SK-N-SH treated with all-trans-retinoic acid at 6 μM for 48 hours (cell line): ENCODE measurements around the gene OPHN1.

ENCODE experiments used
- ARNTL ChIP-seq: fragments of 450-650 bp; formaldehyde crosslinking; IDR thresholded peaks from 2 replicates; pipeline ENCODE4 v1.5.0; 2020; ENCODE audit warnings: low read depth, mild to moderate bottlenecking, moderate library complexity, borderline replicate concordance
- ESRRG ChIP-seq: fragments of 250-450 bp; sonication (Bioruptor Pico); IDR thresholded peaks from 2 replicates; pipeline ENCODE4 v1.6.1; 2021; ENCODE audit warnings: mild to moderate bottlenecking
- TF ChIP-seq, protein P1 (sequence below): fragments of 250-450 bp; sonication (Bioruptor Pico); IDR thresholded peaks from 2 replicates; pipeline ENCODE4 v1.8.0; 2020; ENCODE audit warnings: mild to moderate bottlenecking, moderate library complexity, borderline replicate concordance
- TF ChIP-seq, protein P2 (sequence below): fragments of 250-450 bp; sonication (Bioruptor Pico); IDR thresholded peaks from 2 replicates; pipeline ENCODE4 v1.5.1; 2020; ENCODE audit warnings: low read depth, mild to moderate bottlenecking, moderate library complexity

DNA sequence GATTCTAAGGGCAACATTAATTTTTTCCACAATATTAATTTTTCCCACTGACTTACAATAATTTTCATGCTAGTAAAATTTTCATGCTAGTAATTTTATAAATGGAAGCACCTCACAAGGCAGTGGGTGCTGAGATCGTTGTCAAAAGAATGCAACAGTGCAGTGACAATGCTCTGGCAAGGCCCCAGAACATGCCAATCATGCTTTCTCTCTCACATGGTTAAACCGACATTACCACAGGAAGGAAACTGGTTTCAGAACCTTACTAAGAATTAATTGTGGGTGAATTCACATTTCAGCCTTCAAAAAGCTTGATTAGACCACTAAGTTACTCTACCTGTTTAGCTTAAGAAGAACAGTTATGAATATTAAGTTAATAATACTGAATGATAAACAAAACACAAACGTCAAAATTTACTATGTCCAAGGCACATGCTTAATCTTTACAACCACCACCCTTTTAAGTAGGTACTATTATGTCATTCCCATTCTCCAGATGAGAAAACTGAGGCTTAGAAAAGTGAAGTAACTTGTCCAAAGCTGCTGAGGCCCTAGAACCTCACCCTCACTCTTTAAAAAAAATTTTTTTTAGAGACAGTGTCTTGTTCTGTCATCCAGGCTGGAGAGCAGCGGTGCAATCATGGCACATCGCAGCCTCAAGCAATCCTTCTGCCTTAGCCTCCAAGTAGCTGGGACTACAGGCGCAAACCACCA, 10.0 kb upstream of the OPHN1 start:
- TF ChIP-seq, protein P1, sequence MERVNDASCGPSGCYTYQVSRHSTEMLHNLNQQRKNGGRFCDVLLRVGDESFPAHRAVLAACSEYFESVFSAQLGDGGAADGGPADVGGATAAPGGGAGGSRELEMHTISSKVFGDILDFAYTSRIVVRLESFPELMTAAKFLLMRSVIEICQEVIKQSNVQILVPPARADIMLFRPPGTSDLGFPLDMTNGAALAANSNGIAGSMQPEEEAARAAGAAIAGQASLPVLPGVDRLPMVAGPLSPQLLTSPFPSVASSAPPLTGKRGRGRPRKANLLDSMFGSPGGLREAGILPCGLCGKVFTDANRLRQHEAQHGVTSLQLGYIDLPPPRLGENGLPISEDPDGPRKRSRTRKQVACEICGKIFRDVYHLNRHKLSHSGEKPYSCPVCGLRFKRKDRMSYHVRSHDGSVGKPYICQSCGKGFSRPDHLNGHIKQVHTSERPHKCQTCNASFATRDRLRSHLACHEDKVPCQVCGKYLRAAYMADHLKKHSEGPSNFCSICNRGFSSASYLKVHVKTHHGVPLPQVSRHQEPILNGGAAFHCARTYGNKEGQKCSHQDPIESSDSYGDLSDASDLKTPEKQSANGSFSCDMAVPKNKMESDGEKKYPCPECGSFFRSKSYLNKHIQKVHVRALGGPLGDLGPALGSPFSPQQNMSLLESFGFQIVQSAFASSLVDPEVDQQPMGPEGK (CRISPR knock-in tag) = no peak
- TF ChIP-seq ESRRG (CRISPR knock-in tag) = no peak
- TF ChIP-seq ARNTL (CRISPR knock-in tag) = no peak
- TF ChIP-seq, protein P2, sequence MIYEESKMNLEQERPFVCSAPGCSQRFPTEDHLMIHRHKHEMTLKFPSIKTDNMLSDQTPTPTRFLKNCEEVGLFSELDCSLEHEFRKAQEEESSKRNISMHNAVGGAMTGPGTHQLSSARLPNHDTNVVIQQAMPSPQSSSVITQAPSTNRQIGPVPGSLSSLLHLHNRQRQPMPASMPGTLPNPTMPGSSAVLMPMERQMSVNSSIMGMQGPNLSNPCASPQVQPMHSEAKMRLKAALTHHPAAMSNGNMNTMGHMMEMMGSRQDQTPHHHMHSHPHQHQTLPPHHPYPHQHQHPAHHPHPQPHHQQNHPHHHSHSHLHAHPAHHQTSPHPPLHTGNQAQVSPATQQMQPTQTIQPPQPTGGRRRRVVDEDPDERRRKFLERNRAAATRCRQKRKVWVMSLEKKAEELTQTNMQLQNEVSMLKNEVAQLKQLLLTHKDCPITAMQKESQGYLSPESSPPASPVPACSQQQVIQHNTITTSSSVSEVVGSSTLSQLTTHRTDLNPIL = no peak
